B cell (primary cell): ENCODE data around the gene SELENON. TPM values are rescaled to one million over a fixed set of nuclear protein-coding genes. Genes with fewer than 3 reads are reported as not detected.

Experiments used
- ATAC-seq: fragments of 200-7000 bp; cut with Tn5 transposase; one replicate; pipeline ENCODE4 v1.10.0; 2021; ENCODE audit warnings: low read depth, mild to moderate bottlenecking, moderate number of reproducible peaks, moderate library complexity
- CTCF ChIA-PET: fragments of 350-600 bp; sonication (Branson Sonifier 250); formaldehyde crosslinking; loops from one replicate; lab custom pipeline; 2021; ENCODE audit warnings: antibody characterized with exemption, inconsistent platforms; lab: Charles Lee
- POLR2A ChIA-PET: fragments of 350-600 bp; sonication (Branson Sonifier 250); formaldehyde crosslinking; loops from one replicate; lab custom pipeline; 2021; ENCODE audit warnings: antibody characterized with exemption; lab: Charles Lee
- DNase-seq: peaks from one replicate; pipeline ENCODE4 v3.0.0; 2013
- H2AFZ ChIP-seq: 2 replicates; pipeline ENCODE4 v1.6.1; 2012; ENCODE audit warnings: mild to moderate bottlenecking, low read depth, low read length; ENCODE audit not compliant: insufficient read depth, poor library complexity, severe bottlenecking
- H3K27ac ChIP-seq, 2 donors: 1 replicate in 1 of 2; 2 replicates in 1 of 2; pipeline ENCODE4 v1.5.1; 2012 to 2013; ENCODE audit warnings: low read length in 2 of 2, mild to moderate bottlenecking in 2 of 2, moderate library complexity in 1 of 2
- H3K27me3 ChIP-seq, 4 experiments: fragments of 200-600 bp in 1 of 4; sonication (generic) in 1 of 4; replicated peaks in 1 of 4; 1 replicate in 2 of 4; 2 replicates in 2 of 4; pipeline versions ENCODE4 v1.6.1 to v1.7.0; 2013 to 2016; ENCODE audit warnings: low read length in 3 of 4, mild to moderate bottlenecking in 2 of 4, mixed read lengths in 1 of 4, moderate library complexity in 1 of 4; ENCODE audit not compliant: insufficient read depth in 4 of 4, control insufficient read depth in 3 of 4; ENCODE audit errors: control extremely low read depth in 1 of 4
- H3K36me3 ChIP-seq, 2 experiments: replicated peaks in 1 of 2; 1 replicate in 1 of 2; 2 replicates in 1 of 2; pipeline versions ENCODE4 v1.6.1 to v1.7.1; 2013; ENCODE audit warnings: low read length in 1 of 2; ENCODE audit not compliant: insufficient read depth in 2 of 2, control insufficient read depth in 1 of 2; ENCODE audit errors: control extremely low read depth in 1 of 2, extremely low read depth in 1 of 2
- H3K4me1 ChIP-seq, 2 donors: fragments of 200-600 bp in 1 of 2; sonication (generic) in 1 of 2; 1 replicate in 1 of 2; 2 replicates in 1 of 2; pipeline versions ENCODE4 v1.5.1 to v1.6.1; 2013 to 2017; ENCODE audit warnings: low read length in 2 of 2; ENCODE audit not compliant: control insufficient read depth in 2 of 2, insufficient read depth in 2 of 2
- H3K4me2 ChIP-seq: replicated peaks from 2 replicates; pipeline ENCODE3; 2012; ENCODE audit warnings: mild to moderate bottlenecking, low read depth, low read length; ENCODE audit not compliant: poor library complexity, severe bottlenecking
- H3K4me3 ChIP-seq, 5 experiments: fragments of 200-600 bp in 1 of 5; sonication (generic) in 1 of 5; 1 replicate in 3 of 5; 2 replicates in 2 of 5; pipeline versions ENCODE4 v1.5.1 to v1.7.0; 2011 to 2016; ENCODE audit warnings: low read length in 4 of 5, mild to moderate bottlenecking in 4 of 5, low read depth in 2 of 5, control low read depth in 1 of 5, moderate library complexity in 1 of 5; ENCODE audit not compliant: insufficient read depth in 1 of 5; ENCODE audit errors: control extremely low read depth in 1 of 5, extremely low read depth in 1 of 5
- H3K79me2 ChIP-seq: fragments of 200-600 bp; sonication (generic); one replicate; pipeline ENCODE4 v1.6.0; 2016; ENCODE audit warnings: low read length; ENCODE audit not compliant: control insufficient read depth, insufficient read depth
- H3K9ac ChIP-seq: fragments of 200-600 bp; sonication (generic); 2 replicates; pipeline ENCODE4 v1.6.1; 2017; ENCODE audit warnings: mild to moderate bottlenecking, low read length, moderate library complexity
- H3K9me3 ChIP-seq, 3 donors: one replicate each; pipeline versions ENCODE4 v1.6.1 to v1.7.1; 2013; ENCODE audit warnings: low read length in 2 of 3; ENCODE audit not compliant: control insufficient read depth in 2 of 3, insufficient read depth in 1 of 3; ENCODE audit errors: control extremely low read depth in 1 of 3
- H4K20me1 ChIP-seq: 2 replicates; pipeline ENCODE4 v1.6.0; 2012; ENCODE audit warnings: mild to moderate bottlenecking, low read length; ENCODE audit not compliant: insufficient read depth, control insufficient read depth, poor library complexity, severe bottlenecking
- H3K27ac Mint-ChIP-seq: one replicate; pipeline ENCODE4 v1.8.0; 2021; ENCODE audit warnings: mixed read lengths
- H3K27me3 Mint-ChIP-seq: one replicate; pipeline ENCODE4 v1.8.0; 2021; ENCODE audit warnings: mixed read lengths
- H3K4me1 Mint-ChIP-seq: one replicate; pipeline ENCODE4 v1.8.0; 2021; ENCODE audit warnings: mixed read lengths
- H3K4me3 Mint-ChIP-seq: one replicate; pipeline ENCODE4 v1.8.0; 2021; ENCODE audit warnings: mixed read lengths
- H3K9me3 Mint-ChIP-seq: one replicate; pipeline ENCODE4 v1.8.0; 2022; ENCODE audit warnings: mixed read lengths; ENCODE audit not compliant: insufficient read depth
- CTCF ChIP-seq: fragments of 200-600 bp; IDR thresholded peaks from one replicate; pipeline ENCODE4 v1.8.0; 2022; ENCODE audit warnings: antibody characterized with exemption, mild to moderate bottlenecking
- EZH2 ChIP-seq: IDR thresholded peaks from 2 replicates; pipeline ENCODE4 v1.6.1; 2012; ENCODE audit warnings: borderline replicate concordance, low read depth, mild to moderate bottlenecking, moderate library complexity, low read length; ENCODE audit not compliant: insufficient read depth, poor library complexity, severe bottlenecking
- WGBS: methylation state at CpG from one replicate; pipeline ENCODE4 v1.1.5; 2013; ENCODE audit warnings: missing lambda C conversion rate; ENCODE audit not compliant: insufficient coverage; 5-methylcytosine and 5-hydroxymethylcytosine counted together
- intact Hi-C: fragments of 100-400 bp; cut with micrococcal nuclease; formaldehyde crosslinking; loops from one replicate; pipeline ENCODE4 v1.10.0; 2022
- polyA plus RNA-seq: library from polyadenylated mRNA; depleted of rRNA; stranded (reverse); fragments of >200 nt; gene quantifications from 2 replicates; pipeline ENCODE4 v1.2.3, GENCODE V29; 2012
- total RNA-seq, 2 donors: library from RNA; stranded (reverse); fragments of 120-200 nt in 1 of 2; gene quantifications; 1 replicate in 1 of 2; 2 replicates in 1 of 2; pipeline versions ENCODE4 v1.2.3 to v1.2.4, GENCODE V29; 2013 to 2022

SELENON gene
- total and polyA plus RNA-seq, 2 donors (not counting 1 experiment from before 2014, with no cell fraction given): 10.9 to 16.5 TPM

GRCh38 chr1:25792115-25792514 lies 7.9 kb upstream of the SELENON start:
- ChIA-PET CTCF (no interaction called here), POLR2A (no interaction called here)
- no peak for TF ChIP-seq EZH2
- TF ChIP-seq CTCF: no peak
- Mint-ChIP-seq H3K4me1 (peaks cover 6% of the 10 kb centered on the region), H3K9me3 (no peaks in the 10 kb centered on the region), H3K4me3 (no peak overlapping the region), H3K27me3 (peaks cover 5% of the 10 kb centered on the region), H3K27ac (no peak overlapping the region)
- H3K4me1 ChIP-seq: peaks cover 0 to 2% of the 10 kb centered on the region in 2 donors
- no peak overlapping the region for H2AFZ ChIP-seq
- 0% methylated on average over 1 of the region's 4 CpGs for WGBS
- no peak overlapping the region for H3K27ac ChIP-seq
- intact Hi-C loops: no loop called here
- H3K79me2 ChIP-seq: no peaks in the 10 kb centered on the region
- no peaks in the 10 kb centered on the region for H3K36me3 ChIP-seq
- no peaks in the 10 kb centered on the region for H3K27me3 ChIP-seq
- ATAC-seq: no peak
- no peaks in the 10 kb centered on the region for H4K20me1 ChIP-seq
- no peaks in the 10 kb centered on the region for H3K9me3 ChIP-seq
- DNase-seq: no peak
- H3K4me3 ChIP-seq: no peak overlapping the region
- H3K9ac ChIP-seq: no peak overlapping the region
- H3K4me2 ChIP-seq: no peak overlapping the region

- WGBS: 82% methylated on average over 7 of the region's 7 CpGs
- DNase-seq: no peak
- TF ChIP-seq CTCF (no peak), EZH2 (no peak)
- ChIA-PET POLR2A (no interaction called here), CTCF (interaction anchor here (1.7 kb wide), 1 partner anchor 16 kb away, joined by 7 read pairs; no protein-coding TSS in a partner anchor)
- H3K79me2 ChIP-seq: no peaks in the 10 kb centered on the region
- no peaks in the 10 kb centered on the region for H3K36me3 ChIP-seq
- Mint-ChIP-seq H3K4me1 (peaks cover 13% of the 10 kb centered on the region), H3K4me3 (no peak overlapping the region), H3K27ac (no peak overlapping the region), H3K9me3 (no peaks in the 10 kb centered on the region), H3K27me3 (peaks cover 5% of the 10 kb centered on the region)
- H3K9ac ChIP-seq: no peak overlapping the region
- no peak overlapping the region for H3K27ac ChIP-seq
- intact Hi-C loops: no loop called here
- no peaks in the 10 kb centered on the region for H3K27me3 ChIP-seq
- H4K20me1 ChIP-seq: no peaks in the 10 kb centered on the region
- no peak for ATAC-seq
- no peaks in the 10 kb centered on the region for H3K9me3 ChIP-seq
- no peak overlapping the region for H3K4me3 ChIP-seq
- no peak overlapping the region for H2AFZ ChIP-seq
- no peak overlapping the region for H3K4me2 ChIP-seq
- H3K4me1 ChIP-seq: peaks cover 0 to 8% of the 10 kb centered on the region in 2 donors
Observed at GRCh38 chr1:25793585-25794170, 6.3 kb upstream of the SELENON start.
